Activated B cell treated with CpG ODN at 0.5 μM for 24 hours (primary cell): ENCODE data around the gene INO80B. TPM values are rescaled to one million over a fixed set of nuclear protein-coding genes. Genes with fewer than 3 reads are reported as not detected.

Experiments used
- ATAC-seq: fragments of 200-7000 bp; cut with Tn5 transposase; one replicate; pipeline ENCODE4 v1.10.0; 2021; ENCODE audit warnings: low read depth, mild to moderate bottlenecking, moderate library complexity
- CTCF ChIA-PET: fragments of 350-600 bp; sonication (Branson Sonifier 250); formaldehyde crosslinking; loops from one replicate; lab custom pipeline; 2021; ENCODE audit warnings: antibody characterized with exemption; lab: Charles Lee
- POLR2A ChIA-PET: fragments of 350-600 bp; sonication (Branson Sonifier 250); formaldehyde crosslinking; loops from one replicate; lab custom pipeline; 2021; ENCODE audit warnings: antibody characterized with exemption; lab: Charles Lee
- DNase-seq: peaks from one replicate; pipeline ENCODE4 v3.0.0; 2022
- H3K27ac Mint-ChIP-seq: one replicate; pipeline ENCODE4 v1.8.0; 2020; ENCODE audit warnings: mixed read lengths
- H3K27me3 Mint-ChIP-seq: one replicate; pipeline ENCODE4 v1.8.0; 2021; ENCODE audit warnings: mixed read lengths
- H3K36me3 Mint-ChIP-seq: one replicate; pipeline ENCODE4 v1.8.0; 2021; ENCODE audit warnings: low read depth, mixed read lengths
- H3K4me1 Mint-ChIP-seq: one replicate; pipeline ENCODE4 v1.8.0; 2021; ENCODE audit warnings: mixed read lengths
- H3K4me3 Mint-ChIP-seq: one replicate; pipeline ENCODE4 v1.8.0; 2020; ENCODE audit warnings: mild to moderate bottlenecking, mixed read lengths
- H3K9me3 Mint-ChIP-seq: one replicate; pipeline ENCODE4 v1.8.0; 2020; ENCODE audit warnings: mixed read lengths
- CTCF ChIP-seq: fragments of 200-600 bp; IDR thresholded peaks from one replicate; pipeline ENCODE4 v1.8.0; 2022; ENCODE audit warnings: antibody characterized with exemption, mild to moderate bottlenecking
- intact Hi-C: fragments of 100-400 bp; cut with micrococcal nuclease; formaldehyde crosslinking; loops from one replicate; pipeline ENCODE4 v1.15.1; 2024
- total RNA-seq: library from RNA; stranded (reverse); gene quantifications from 2 replicates; pipeline ENCODE4 v1.2.3, GENCODE V29; 2022

The INO80B gene
- total RNA-seq, 1 donor from 2014 or later: 51.3 TPM

- Mint-ChIP-seq H3K27ac (peak overlapping the region; percentile 74), H3K36me3 (no peaks in the 10 kb centered on the region), H3K4me1 (peaks cover 47% of the 10 kb centered on the region), H3K9me3 (no peaks in the 10 kb centered on the region), H3K4me3 (peak overlapping the region; percentile 80), H3K27me3 (no peaks in the 10 kb centered on the region)
- CTCF ChIA-PET: interaction anchor here (0.9 to 2.6 kb wide), 4 partner anchors 14 to 26 kb away, joined by 3 to 14 read pairs (median 6); no protein-coding TSS in a partner anchor
- no peak for TF ChIP-seq CTCF
- intact Hi-C loops: no loop called here
- DNase-seq: no peak
- POLR2A ChIA-PET: interaction anchor here (0.6 to 2.1 kb wide), 9 partner anchors 8 to 481 kb away, joined by 3 to 8 read pairs (median 3); partner anchors contain the start of gene MRPL53
- ATAC-seq: no peak
Measured at GRCh38 chr2:74414441-74414840, 40.4 kb upstream of the INO80B start.

GRCh38 chr2:74414881-74415761 is 39.8 kb upstream of the INO80B start:
- intact Hi-C loops: no loop called here
- Mint-ChIP-seq H3K27ac (peak overlapping the region; percentile 74), H3K4me1 (peaks cover 53% of the 10 kb centered on the region), H3K27me3 (no peaks in the 10 kb centered on the region), H3K36me3 (no peaks in the 10 kb centered on the region), H3K9me3 (no peaks in the 10 kb centered on the region), H3K4me3 (peak overlapping the region; percentile 80)
- no peak for TF ChIP-seq CTCF
- CTCF ChIA-PET: interaction anchor here (0.9 to 2.6 kb wide), 4 partner anchors 15 to 25 kb away, joined by 3 to 14 read pairs (median 6); no protein-coding TSS in a partner anchor
- DNase-seq (peak; percentile 62), ATAC-seq (peak; percentile 78)
- POLR2A ChIA-PET: interaction anchor here (0.6 to 2.1 kb wide), 10 partner anchors 9 to 482 kb away, joined by 3 to 8 read pairs (median 3); partner anchors contain the start of genes CCDC142, INO80B, MRPL53 and WBP1

- Mint-ChIP-seq H3K4me3 (peak overlapping the region; percentile 80), H3K9me3 (no peaks in the 10 kb centered on the region), H3K4me1 (peaks cover 60% of the 10 kb centered on the region), H3K27ac (peak overlapping the region; percentile 59), H3K27me3 (no peaks in the 10 kb centered on the region), H3K36me3 (no peaks in the 10 kb centered on the region)
- intact Hi-C loops: no loop called here
- no peak for ATAC-seq
- ChIA-PET POLR2A (interaction anchor here (0.6 to 2.1 kb wide), 6 partner anchors 24 to 66 kb away, joined by 3 to 8 read pairs (median 4); partner anchors contain the start of genes CCDC142, INO80B, MRPL53 and WBP1), CTCF (interaction anchor here (2.6 kb wide), 1 partner anchor 23 kb away, joined by 14 read pairs; no protein-coding TSS in a partner anchor)
- DNase-seq: no peak
- TF ChIP-seq CTCF: no peak
Measured at GRCh38 chr2:74415762-74416395, 39.0 kb upstream of the INO80B start.

GRCh38 chr2:74416778-74417177 is 38.1 kb upstream of the INO80B start:
- Mint-ChIP-seq H3K27ac (peak overlapping the region; percentile 9), H3K4me3 (no peak overlapping the region), H3K9me3 (no peaks in the 10 kb centered on the region), H3K4me1 (peaks cover 65% of the 10 kb centered on the region), H3K27me3 (no peaks in the 10 kb centered on the region), H3K36me3 (peaks cover 2% of the 10 kb centered on the region)
- TF ChIP-seq CTCF: no peak
- POLR2A ChIA-PET: no interaction called here
- no peak for ATAC-seq
- CTCF ChIA-PET: no interaction called here
- no peak for DNase-seq
- intact Hi-C loops: no loop called here
